ENCODE results near the gene WNT1.
A peak's percentile ranks its signal among the peaks of the same experiment; 100 is the strongest.

DNA sequence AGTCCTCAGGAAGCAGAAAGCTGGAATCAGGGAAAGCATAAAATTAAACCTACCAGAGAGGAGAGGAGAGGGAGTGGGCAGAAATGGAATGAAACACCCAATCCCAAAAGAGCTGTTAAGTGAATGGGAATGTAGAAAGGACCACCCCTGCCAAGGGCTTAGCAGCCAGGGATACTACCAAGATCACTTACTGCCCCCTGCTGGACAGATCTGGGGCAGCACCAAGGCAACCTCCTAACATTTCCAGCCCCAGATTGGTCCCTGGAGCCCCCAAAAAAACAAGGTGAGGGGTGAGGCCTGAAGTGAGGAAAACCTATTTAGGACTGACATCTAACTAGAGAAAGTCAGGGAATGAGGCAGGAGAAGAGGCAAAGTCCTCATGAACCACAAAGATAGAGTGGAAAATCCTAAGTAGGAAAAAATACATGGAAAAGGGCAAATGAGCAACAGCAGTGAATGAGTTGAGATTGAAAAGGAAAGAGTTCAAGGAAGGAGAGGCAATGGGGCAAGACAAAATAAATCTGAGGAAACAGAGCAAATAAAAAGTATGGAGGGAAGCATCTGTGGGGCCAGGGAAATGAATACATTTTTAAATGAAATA, 41.6 kb upstream of the WNT1 start:
- TF ChIP-seq, protein P1, sequence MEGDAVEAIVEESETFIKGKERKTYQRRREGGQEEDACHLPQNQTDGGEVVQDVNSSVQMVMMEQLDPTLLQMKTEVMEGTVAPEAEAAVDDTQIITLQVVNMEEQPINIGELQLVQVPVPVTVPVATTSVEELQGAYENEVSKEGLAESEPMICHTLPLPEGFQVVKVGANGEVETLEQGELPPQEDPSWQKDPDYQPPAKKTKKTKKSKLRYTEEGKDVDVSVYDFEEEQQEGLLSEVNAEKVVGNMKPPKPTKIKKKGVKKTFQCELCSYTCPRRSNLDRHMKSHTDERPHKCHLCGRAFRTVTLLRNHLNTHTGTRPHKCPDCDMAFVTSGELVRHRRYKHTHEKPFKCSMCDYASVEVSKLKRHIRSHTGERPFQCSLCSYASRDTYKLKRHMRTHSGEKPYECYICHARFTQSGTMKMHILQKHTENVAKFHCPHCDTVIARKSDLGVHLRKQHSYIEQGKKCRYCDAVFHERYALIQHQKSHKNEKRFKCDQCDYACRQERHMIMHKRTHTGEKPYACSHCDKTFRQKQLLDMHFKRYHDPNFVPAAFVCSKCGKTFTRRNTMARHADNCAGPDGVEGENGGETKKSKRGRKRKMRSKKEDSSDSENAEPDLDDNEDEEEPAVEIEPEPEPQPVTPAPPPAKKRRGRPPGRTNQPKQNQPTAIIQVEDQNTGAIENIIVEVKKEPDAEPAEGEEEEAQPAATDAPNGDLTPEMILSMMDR (IDR thresholded peaks at IDR 0.05; ENCODE audit: low read depth, low read length, poor library complexity, severe bottlenecking): peak; percentile 96
- TF ChIP-seq EZH2phosphoT487 (IDR thresholded peaks at IDR 0.05; ENCODE audit: borderline replicate concordance, low read length): no peak

All from DOHH2 (cell line).